Sigmoid colon (tissue), 4 donors: ENCODE results near the gene CDH13.

Experiments
- CTCF ChIP-seq, 4 experiments: fragments of 450-650 bp in 3 of 4; fragments of 200-600 bp in 1 of 4; IDR thresholded peaks; one replicate each; pipeline ENCODE4 v1.5.1; 2016 to 2019; ENCODE audit warnings: antibody characterized with exemption in 4 of 4, mild to moderate bottlenecking in 3 of 4, moderate library complexity in 2 of 4
- EP300 ChIP-seq, 4 donors: sonication (generic); formaldehyde crosslinking; IDR thresholded peaks; one replicate each; pipeline ENCODE4 v1.6.1; 2017; ENCODE audit warnings: antibody characterized with exemption in 4 of 4
- POLR2AphosphoS5 ChIP-seq, 4 donors: sonication (generic); formaldehyde crosslinking; IDR thresholded peaks; one replicate each; pipeline ENCODE4 v1.6.1; 2017; ENCODE audit warnings: antibody characterized with exemption in 4 of 4

DNA sequence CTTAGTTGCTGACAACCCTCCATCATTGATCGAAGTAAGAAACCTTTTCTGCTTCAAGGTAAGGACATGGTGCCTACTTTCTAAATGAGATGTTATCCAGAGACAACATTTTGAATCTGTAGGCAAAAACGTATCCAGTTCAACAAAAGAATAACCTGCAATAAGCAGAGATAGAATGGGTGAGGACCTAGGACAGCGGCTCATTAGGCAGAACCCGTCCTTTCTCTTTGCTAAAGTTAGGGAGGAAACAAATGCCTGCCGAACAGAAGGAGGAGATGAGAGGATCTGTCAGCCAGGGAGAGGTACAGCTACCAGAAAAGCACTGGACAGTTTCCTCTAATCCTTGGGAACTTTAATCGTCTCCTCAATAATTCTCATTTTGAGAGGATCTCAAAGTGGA is 183.3 kb downstream of the CDH13 start:
- TF ChIP-seq CTCF (IDR thresholded peaks at IDR 0.05) (no peak), EP300 (IDR thresholded peaks at IDR 0.05) (no peak), POLR2AphosphoS5 (IDR thresholded peaks at IDR 0.05) (no peak)
